Tibial artery (tissue), 4 donors: ENCODE data around the gene FXYD4.

Experiments used
- DNase-seq, 2 donors: peaks; one replicate each; pipeline ENCODE4 v3.0.0-alpha.2; 2019
- H3K27ac ChIP-seq, 2 donors: fragments of 200-600 bp; sonication (generic) in 1 of 2; 1 replicate in 1 of 2; 2 replicates in 1 of 2; pipeline ENCODE4 v1.5.1; 2018 to 2019; ENCODE audit warnings: mild to moderate bottlenecking in 1 of 2
- H3K27me3 ChIP-seq, 2 donors: fragments of 200-600 bp; sonication (generic) in 1 of 2; one replicate each; pipeline versions ENCODE4 v1.5.1 to v1.6.0; 2016 to 2019
- H3K36me3 ChIP-seq, 3 donors: fragments of 200-600 bp; sonication (generic) in 2 of 3; one replicate each; pipeline ENCODE4 v1.5.1; 2016 to 2019; ENCODE audit warnings: mild to moderate bottlenecking in 2 of 3
- H3K4me1 ChIP-seq, 4 donors: fragments of 200-600 bp; sonication (generic) in 2 of 4; 1 replicate in 3 of 4; 2 replicates in 1 of 4; pipeline ENCODE4 v1.5.1; 2016 to 2019
- H3K4me3 ChIP-seq, 2 donors: fragments of 200-600 bp; sonication (generic) in 1 of 2; 1 replicate in 1 of 2; 2 replicates in 1 of 2; pipeline ENCODE4 v1.5.1; 2018 to 2019; ENCODE audit warnings: mild to moderate bottlenecking in 2 of 2
- H3K9me3 ChIP-seq, 3 donors: fragments of 200-600 bp; sonication (generic) in 1 of 3; one replicate each; pipeline ENCODE4 v1.5.1; 2016 to 2019
- CTCF ChIP-seq, 2 experiments: fragments of 200-600 bp in 1 of 2; fragments of 450-650 bp in 1 of 2; IDR thresholded peaks; one replicate each; pipeline ENCODE4 v1.5.1; 2017 to 2019; ENCODE audit warnings: antibody characterized with exemption in 2 of 2, mild to moderate bottlenecking in 1 of 2, moderate library complexity in 1 of 2
- intact Hi-C: fragments of 100-400 bp; cut with DNase I; formaldehyde crosslinking; loops from one replicate; pipeline ENCODE4 v1.15.0; 2023; ENCODE audit warnings: low total_unique reads

The FXYD4 gene

GRCh38 chr10:43376828-43377423, 5.5 kb downstream of the FXYD4 start:
- Histone ChIP-seq H3K4me1 (no peaks in the 10 kb centered on the region), H3K27me3 (no peaks in the 10 kb centered on the region), H3K4me3 (no peak overlapping the region), H3K9me3 (no peaks in the 10 kb centered on the region), H3K36me3 (no peaks in the 10 kb centered on the region), H3K27ac (no peak overlapping the region)
- peak in 1 of 2 donors; percentile 58 for DNase-seq
- no peak for TF ChIP-seq CTCF (IDR thresholded peaks at IDR 0.05)
- intact Hi-C loops: no loop called here

GRCh38 chr10:43377424-43377883, 6.0 kb downstream of the FXYD4 start:
- DNase-seq: peak in 1 of 2 donors; percentile 54
- no peak overlapping the region for H3K4me3 ChIP-seq

GRCh38 chr10:43380610-43381222, 9.3 kb downstream of the FXYD4 start:
- H3K27me3 ChIP-seq: no peaks in the 10 kb centered on the region
- no peaks in the 10 kb centered on the region for H3K4me1 ChIP-seq
- no peak overlapping the region for H3K4me3 ChIP-seq
- peaks cover 0 to 12% (median 7%) of the 10 kb centered on the region in 3 donors for H3K36me3 ChIP-seq
- TF ChIP-seq CTCF (IDR thresholded peaks at IDR 0.05): no peak
- H3K27ac ChIP-seq: no peak overlapping the region
- DNase-seq: no peak
- intact Hi-C loops: no loop called here
- no peaks in the 10 kb centered on the region for H3K9me3 ChIP-seq

More at GRCh38 chr10:43377424-43377883, 6.0 kb downstream of the FXYD4 start:
- Histone ChIP-seq H3K27ac (no peak overlapping the region), H3K36me3 (no peaks in the 10 kb centered on the region), H3K4me1 (no peaks in the 10 kb centered on the region), H3K9me3 (no peaks in the 10 kb centered on the region), H3K27me3 (no peaks in the 10 kb centered on the region)
- TF ChIP-seq CTCF (IDR thresholded peaks at IDR 0.05): no peak
- intact Hi-C loops: no loop called here

- peak in 1 of 2 donors; percentile 19 for DNase-seq
- H3K27ac ChIP-seq: no peak overlapping the region
- peaks cover 25 to 38% (median 29%) of the 10 kb centered on the region in 3 donors for H3K36me3 ChIP-seq
- no peak for TF ChIP-seq CTCF (IDR thresholded peaks at IDR 0.05)
- no peak overlapping the region for H3K4me3 ChIP-seq
- no peaks in the 10 kb centered on the region for H3K4me1 ChIP-seq
- no peaks in the 10 kb centered on the region for H3K27me3 ChIP-seq
- H3K9me3 ChIP-seq: no peaks in the 10 kb centered on the region
- intact Hi-C loops: no loop called here
Measured at GRCh38 chr10:43383204-43383971, 12.0 kb downstream of the FXYD4 start.

GRCh38 chr10:43384252-43385221, 13.1 kb downstream of the FXYD4 start:
- TF ChIP-seq CTCF (IDR thresholded peaks at IDR 0.05): no peak
- intact Hi-C loops: no loop called here
- Histone ChIP-seq H3K27me3 (no peaks in the 10 kb centered on the region), H3K36me3 (peaks cover 32 to 49% (median 36%) of the 10 kb centered on the region in 3 donors), H3K4me1 (no peaks in the 10 kb centered on the region), H3K9me3 (no peaks in the 10 kb centered on the region), H3K27ac (no peak overlapping the region), H3K4me3 (no peak overlapping the region)
- peak in 1 of 2 donors; percentile 50 for DNase-seq
